ENCODE data around the gene LINC01488. TPM values are rescaled to one million over a fixed set of nuclear protein-coding genes. Genes with fewer than 3 reads are reported as not detected.

LINC01488 gene
- total RNA-seq, 1 donor from 2014 or later: not detected

GRCh38 chr11:69541501-69542313 is 60.2 kb downstream of the LINC01488 start:
- Histone ChIP-seq H3K27me3 (ENCODE audit: insufficient read depth, low read length) (peaks cover 5% of the 10 kb centered on the region), H3K36me3 (ENCODE audit: insufficient read depth, low read length) (no peaks in the 10 kb centered on the region), H2AFZ (ENCODE audit: low read depth, low read length) (no peak overlapping the region), H3K4me3 (ENCODE audit: insufficient read depth, low read depth, low read length) (no peak overlapping the region), H3K9me3 (ENCODE audit: insufficient read depth, low read depth, low read length) (peaks cover 2% of the 10 kb centered on the region), H3K9ac (ENCODE audit: low read length) (no peak overlapping the region), H3K4me2 (ENCODE audit: low read length) (no peak overlapping the region), H3K79me2 (ENCODE audit: insufficient read depth, low read length) (no peaks in the 10 kb centered on the region), H4K20me1 (ENCODE audit: insufficient read depth, low read length) (no peaks in the 10 kb centered on the region), H3K27ac (ENCODE audit: low read depth, low read length) (no peak overlapping the region), H3K4me1 (ENCODE audit: insufficient read depth, low read length) (peaks cover 9% of the 10 kb centered on the region)
- Mint-ChIP-seq H3K9me3 (ENCODE audit: unreplicated experiment) (peaks cover 10% of the 10 kb centered on the region), H3K4me3 (ENCODE audit: unreplicated experiment) (no peak overlapping the region), H3K27ac (ENCODE audit: unreplicated experiment) (no peak overlapping the region), H3K4me1 (ENCODE audit: low read depth, unreplicated experiment) (peaks cover 10% of the 10 kb centered on the region), H3K27me3 (ENCODE audit: low read depth, unreplicated experiment) (peaks cover 57% of the 10 kb centered on the region), H3K36me3 (ENCODE audit: low read depth, unreplicated experiment) (peaks cover 5% of the 10 kb centered on the region)
- FAIRE-seq (no peak), DNase-seq (ENCODE audit: low read depth) (peak; percentile 30)
- TF ChIP-seq, protein P1, sequence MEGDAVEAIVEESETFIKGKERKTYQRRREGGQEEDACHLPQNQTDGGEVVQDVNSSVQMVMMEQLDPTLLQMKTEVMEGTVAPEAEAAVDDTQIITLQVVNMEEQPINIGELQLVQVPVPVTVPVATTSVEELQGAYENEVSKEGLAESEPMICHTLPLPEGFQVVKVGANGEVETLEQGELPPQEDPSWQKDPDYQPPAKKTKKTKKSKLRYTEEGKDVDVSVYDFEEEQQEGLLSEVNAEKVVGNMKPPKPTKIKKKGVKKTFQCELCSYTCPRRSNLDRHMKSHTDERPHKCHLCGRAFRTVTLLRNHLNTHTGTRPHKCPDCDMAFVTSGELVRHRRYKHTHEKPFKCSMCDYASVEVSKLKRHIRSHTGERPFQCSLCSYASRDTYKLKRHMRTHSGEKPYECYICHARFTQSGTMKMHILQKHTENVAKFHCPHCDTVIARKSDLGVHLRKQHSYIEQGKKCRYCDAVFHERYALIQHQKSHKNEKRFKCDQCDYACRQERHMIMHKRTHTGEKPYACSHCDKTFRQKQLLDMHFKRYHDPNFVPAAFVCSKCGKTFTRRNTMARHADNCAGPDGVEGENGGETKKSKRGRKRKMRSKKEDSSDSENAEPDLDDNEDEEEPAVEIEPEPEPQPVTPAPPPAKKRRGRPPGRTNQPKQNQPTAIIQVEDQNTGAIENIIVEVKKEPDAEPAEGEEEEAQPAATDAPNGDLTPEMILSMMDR (IDR thresholded peaks at IDR 0.05; ENCODE audit: insufficient read depth, low read depth, low read length): no peak
- no peak for TF ChIP-seq EZH2 (IDR thresholded peaks at IDR 0.05; ENCODE audit: insufficient read depth, low read length)

- no peak overlapping the region for H2AFZ ChIP-seq (ENCODE audit: low read depth, low read length)
- H3K9me3 Mint-ChIP-seq (ENCODE audit: unreplicated experiment): peaks cover 8% of the 10 kb centered on the region
- TF ChIP-seq EZH2 (IDR thresholded peaks at IDR 0.05; ENCODE audit: insufficient read depth, low read length): no peak
- TF ChIP-seq, protein P1 (IDR thresholded peaks at IDR 0.05; ENCODE audit: insufficient read depth, low read depth, low read length): no peak
- DNase-seq (ENCODE audit: low read depth) (no peak), FAIRE-seq (no peak)
- H4K20me1 ChIP-seq (ENCODE audit: insufficient read depth, low read length): no peaks in the 10 kb centered on the region
- no peaks in the 10 kb centered on the region for H3K79me2 ChIP-seq (ENCODE audit: insufficient read depth, low read length)
- no peak overlapping the region for H3K4me3 Mint-ChIP-seq (ENCODE audit: unreplicated experiment)
- no peaks in the 10 kb centered on the region for H3K36me3 ChIP-seq (ENCODE audit: insufficient read depth, low read length)
- peaks cover 2% of the 10 kb centered on the region for H3K9me3 ChIP-seq (ENCODE audit: insufficient read depth, low read depth, low read length)
- no peak overlapping the region for H3K4me3 ChIP-seq (ENCODE audit: insufficient read depth, low read depth, low read length)
- no peak overlapping the region for H3K4me2 ChIP-seq (ENCODE audit: low read length)
- no peak overlapping the region for H3K27ac ChIP-seq (ENCODE audit: low read depth, low read length)
- H3K4me1 Mint-ChIP-seq (ENCODE audit: low read depth, unreplicated experiment): peaks cover 10% of the 10 kb centered on the region
- peaks cover 5% of the 10 kb centered on the region for H3K36me3 Mint-ChIP-seq (ENCODE audit: low read depth, unreplicated experiment)
- no peak overlapping the region for H3K27ac Mint-ChIP-seq (ENCODE audit: unreplicated experiment)
- H3K9ac ChIP-seq (ENCODE audit: low read length): no peak overlapping the region
- peaks cover 9% of the 10 kb centered on the region for H3K4me1 ChIP-seq (ENCODE audit: insufficient read depth, low read length)
- H3K27me3 Mint-ChIP-seq (ENCODE audit: low read depth, unreplicated experiment): peaks cover 55% of the 10 kb centered on the region
- peaks cover 7% of the 10 kb centered on the region for H3K27me3 ChIP-seq (ENCODE audit: insufficient read depth, low read length)
Observed at GRCh38 chr11:69542314-69543168, 61.1 kb downstream of the LINC01488 start.

Other genes with a start within 250 kb of the LINC01488 start
- gene MYEOV, start 187.5 kb upstream of the LINC01488 start, total RNA-seq: not detected in 2 replicates
- 248 and 482 TPM in 2 replicates for gene CCND1, start 159.5 kb downstream of the LINC01488 start, total RNA-seq
- 17.6 and 20.0 TPM in 2 replicates for gene LTO1, start 193.7 kb downstream of the LINC01488 start, total RNA-seq
- not detected in 2 replicates for gene FGF19, start 222.4 kb downstream of the LINC01488 start, total RNA-seq